GM21529 (cell line): Measurements from ENCODE around the gene MAPKAP1.

Experiments used
- ATAC-seq: cut with Tn5 transposase; IDR thresholded peaks from one replicate; pipeline ENCODE4 v1.9.1; 2021; ENCODE audit not compliant: unreplicated experiment

The MAPKAP1 gene

DNA sequence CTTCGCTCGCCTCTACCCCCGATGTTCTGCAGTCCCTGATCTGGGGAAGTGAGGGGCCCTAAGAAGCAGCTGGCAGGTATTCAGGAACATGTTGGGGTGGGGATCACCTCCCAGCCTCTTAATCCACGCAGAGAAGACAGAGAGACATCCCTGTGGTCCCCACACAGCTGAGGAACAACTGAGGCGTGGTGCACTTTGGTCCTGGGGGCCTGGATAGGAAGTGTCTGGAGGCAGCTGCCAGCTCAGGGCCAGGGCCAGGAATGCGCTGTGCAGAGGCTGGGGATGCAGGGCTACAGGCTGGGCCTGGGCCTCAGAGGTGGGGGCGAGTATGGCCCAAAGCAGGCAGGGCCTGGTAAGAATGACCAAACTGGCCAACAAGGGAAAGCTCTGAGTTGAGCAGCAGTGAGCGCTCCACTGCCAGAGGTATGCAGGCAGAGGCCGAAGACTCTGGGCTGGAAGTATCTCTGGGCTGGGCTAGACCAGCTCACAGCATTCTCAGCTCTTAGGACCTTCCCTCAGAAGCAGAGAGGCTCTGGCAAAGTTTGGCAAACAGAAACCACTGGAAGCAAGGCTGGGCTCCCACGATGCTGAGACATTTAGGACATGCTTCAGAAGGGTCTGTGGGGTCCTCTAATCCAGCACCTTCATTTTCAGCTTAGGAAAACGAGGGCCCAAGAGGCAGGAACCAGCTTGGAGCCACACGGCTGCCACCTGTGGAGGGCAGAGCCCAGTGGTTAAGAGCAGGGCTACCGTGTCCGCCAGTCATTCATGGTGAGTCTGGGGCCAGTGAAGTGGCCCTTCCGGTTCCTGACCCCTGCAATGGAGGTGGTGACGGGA, 271.0 kb downstream of the MAPKAP1 start:
- ATAC-seq, result no peak

DNA sequence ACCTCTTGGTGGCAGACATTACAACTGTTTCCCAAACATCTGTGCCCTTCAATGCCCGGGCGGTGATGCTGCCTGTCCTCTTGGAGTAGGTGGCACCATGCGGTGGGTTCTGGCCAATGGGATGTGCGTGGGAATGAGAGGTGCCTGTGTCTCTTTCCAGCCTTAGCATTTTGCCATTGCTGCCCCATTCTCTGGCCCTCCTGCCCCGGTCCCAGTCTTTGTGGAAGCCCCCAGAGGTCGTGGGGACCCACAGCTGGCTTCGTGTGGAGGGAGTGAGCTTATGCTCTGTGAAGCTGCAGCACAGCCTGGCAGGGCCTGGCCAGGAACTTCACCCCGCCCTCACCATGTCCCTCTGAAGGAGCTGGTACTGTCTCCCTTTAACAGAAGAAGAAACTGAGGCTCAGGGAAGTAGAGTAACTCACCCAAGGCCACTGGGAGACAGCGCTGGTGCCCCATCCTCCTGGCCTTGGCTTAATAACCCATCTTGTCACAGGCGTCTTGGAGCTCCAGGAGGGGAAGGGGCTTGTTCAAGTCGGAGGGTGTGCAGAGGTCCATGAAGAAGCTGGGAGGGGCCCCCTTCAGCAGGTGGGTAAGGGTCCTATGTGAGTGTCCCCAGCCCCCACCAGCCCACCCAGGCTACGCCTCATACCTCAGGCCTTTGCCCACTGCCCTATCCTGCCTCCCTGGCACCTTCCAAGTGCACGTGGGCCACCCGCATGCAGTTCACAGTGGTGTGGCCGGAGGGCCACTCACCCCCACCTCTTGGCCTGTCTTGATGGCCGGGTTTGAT, 271.8 kb downstream of the MAPKAP1 start:
- ATAC-seq, result no peak

DNA sequence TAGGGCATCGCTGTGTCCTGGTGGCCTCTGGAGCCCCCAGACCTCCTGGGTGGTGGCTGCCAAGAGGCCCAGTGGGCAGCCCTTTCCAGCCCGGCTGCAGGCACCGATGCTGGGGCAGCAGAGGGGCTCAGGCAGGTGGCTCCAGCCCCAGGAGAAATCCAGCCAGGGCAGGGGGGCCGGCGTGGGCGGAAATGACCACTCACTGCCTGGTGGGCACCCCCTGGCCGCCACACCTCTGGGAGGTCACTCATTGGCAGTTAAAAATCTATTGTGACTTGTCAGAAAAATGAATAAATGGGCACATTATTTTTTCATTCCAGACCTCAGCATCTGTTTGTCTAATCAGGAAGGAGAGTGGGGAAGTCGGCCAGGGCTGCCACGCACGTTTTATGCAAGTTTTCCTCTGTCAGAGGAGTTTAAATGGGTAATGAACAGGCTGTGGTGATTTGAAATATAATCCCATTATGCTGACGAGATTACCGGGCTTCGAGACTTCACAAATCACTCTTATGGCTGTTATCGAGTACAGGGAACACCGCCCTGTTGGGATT, 273.5 kb downstream of the MAPKAP1 start:
- no peak for ATAC-seq

DNA sequence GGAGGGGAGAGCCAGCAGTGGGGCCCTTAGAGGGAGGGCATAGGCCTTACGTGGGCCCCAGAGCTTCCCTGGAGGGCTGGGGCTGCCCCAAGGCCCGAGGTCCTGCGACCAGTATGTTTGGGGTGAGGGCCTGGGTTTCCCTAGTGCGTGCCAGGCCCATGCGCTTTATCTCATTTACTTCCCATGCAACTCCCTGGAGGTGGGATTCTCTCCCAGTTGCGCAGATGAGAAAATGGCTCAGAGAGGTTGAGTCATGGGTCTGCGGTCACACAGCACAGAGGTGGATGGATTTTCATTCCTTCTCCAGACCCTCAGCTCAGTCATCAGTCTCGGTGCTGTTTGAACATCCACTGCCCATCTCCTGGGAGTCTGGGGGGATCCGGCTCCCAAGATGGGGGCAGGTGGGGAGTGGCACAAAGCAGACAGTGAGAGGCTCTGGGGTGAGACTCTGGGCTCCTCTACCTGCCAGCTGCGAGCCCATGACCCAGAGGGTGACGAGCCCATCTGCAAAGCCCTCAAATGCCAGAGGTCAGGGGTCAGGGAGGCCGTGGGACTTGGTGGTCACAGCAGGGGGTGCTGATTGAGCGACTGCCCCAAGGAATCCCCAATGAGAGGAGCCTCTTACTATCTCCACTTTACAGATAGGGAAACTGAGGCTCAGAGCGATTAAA, 274.2 kb downstream of the MAPKAP1 start:
- ATAC-seq, result no peak

DNA sequence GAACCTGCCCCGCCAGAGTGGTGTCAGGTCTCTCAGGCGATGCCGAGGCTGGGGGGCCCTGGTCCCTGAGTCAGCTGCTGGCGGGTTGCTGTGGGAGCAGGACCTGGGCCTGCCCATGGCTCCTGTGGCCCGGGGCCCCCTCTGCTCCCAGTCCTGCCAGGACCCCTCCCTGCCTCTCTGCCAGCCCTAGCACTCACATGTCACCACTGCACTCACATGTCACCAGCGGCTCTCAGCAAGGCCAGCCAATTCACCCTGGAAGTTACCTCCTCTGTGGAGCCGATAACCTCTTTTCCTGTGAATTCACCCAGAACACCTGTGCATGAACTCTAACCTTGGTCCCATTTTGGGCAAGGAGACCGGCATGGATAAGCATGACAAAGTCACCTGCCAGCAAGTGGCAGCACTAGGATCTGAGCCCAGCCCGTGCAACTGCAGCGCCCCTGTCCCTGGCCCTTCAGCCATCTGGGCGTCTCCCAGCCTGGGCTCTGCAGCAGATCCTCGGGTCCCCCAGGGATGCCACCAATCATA, 275.2 kb downstream of the MAPKAP1 start:
- ATAC-seq, result no peak

DNA sequence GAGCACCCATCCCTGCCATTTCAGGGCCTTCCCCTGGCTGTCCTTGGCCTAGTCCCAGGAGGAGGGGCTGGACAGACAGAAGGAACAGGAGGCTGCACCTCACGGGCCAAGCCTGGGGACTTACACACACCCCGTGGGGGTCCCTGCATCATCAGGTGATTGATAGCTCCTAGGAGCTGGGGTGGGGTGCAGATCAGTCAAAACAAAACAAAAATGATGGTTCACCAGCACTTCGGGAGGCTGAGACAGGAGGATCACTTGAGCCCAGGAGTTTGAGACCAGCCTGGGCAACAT, 276.0 kb downstream of the MAPKAP1 start:
- ATAC-seq, result no peak

DNA sequence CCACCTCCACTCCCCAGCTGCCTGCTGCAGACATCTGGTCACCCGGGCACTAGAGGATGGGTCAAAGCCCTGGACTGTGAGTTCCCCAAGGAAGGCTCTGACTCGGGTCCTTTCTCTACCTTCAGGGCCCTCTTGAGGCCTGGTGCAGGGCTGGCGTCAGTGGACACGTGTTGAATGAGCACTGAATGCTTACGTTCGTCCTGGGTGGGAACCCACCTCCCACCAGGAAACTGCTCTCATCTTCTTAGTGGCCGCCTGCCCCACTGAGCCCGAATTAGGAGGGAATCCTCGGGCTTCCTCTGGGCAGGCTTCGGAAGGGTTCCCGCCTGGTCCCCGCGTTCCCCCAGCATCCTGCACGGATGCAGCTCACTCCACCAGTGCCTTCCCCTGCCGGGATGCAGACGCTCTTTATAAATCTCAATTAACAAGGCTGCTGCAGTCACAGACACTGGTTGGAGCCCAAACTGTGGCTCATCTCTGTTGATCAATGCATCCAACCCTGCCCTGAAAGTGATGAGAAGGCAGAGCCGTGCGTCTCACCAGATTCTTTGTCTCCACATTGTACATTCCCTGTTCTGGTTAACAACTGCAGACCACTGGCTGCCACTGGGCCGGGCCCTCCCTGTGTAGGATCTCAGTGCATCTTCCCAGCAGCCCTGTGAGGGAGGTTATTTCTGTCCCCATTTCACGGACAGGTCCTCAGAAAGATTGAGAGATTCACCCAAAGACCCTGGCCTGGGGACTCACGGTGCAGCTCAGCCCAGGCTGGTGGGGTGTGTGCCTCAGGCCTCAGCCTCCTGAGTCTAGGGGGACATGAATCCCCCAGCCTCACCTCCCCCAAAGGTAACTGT, 276.6 kb downstream of the MAPKAP1 start:
- no peak for ATAC-seq

DNA sequence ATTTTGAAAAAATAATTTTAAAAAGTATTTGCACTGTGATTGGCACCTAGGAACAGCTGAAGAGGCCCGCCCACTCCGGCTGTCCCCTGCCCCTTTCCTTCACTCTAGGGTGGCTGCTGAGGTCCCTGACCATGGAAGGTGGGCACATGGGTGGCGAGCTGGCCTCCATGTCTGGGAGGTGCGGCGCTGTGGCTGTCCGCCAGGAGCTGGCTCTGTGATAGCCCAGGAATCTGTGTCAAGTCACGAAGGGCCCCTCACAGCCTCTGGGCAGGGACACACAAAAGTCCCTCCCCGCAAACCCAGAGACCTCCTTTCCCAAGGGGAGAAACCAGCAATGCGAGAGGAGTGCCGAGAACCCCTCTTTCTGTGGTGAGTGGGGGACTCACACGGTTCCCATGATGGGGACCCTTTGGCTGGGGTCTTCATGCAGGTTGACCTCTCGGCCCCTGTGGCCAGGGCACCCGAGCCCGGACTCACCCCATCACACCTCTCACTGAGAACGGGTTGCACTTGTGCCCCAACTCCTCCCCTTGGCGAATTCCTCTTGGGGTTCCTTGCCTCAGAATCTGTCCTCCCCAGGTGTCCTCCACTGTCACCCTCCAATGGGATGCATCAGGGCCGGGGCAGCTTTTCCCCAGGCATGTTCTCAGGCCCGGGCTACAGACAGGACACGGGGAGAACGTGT, 277.4 kb downstream of the MAPKAP1 start:
- no peak for ATAC-seq

DNA sequence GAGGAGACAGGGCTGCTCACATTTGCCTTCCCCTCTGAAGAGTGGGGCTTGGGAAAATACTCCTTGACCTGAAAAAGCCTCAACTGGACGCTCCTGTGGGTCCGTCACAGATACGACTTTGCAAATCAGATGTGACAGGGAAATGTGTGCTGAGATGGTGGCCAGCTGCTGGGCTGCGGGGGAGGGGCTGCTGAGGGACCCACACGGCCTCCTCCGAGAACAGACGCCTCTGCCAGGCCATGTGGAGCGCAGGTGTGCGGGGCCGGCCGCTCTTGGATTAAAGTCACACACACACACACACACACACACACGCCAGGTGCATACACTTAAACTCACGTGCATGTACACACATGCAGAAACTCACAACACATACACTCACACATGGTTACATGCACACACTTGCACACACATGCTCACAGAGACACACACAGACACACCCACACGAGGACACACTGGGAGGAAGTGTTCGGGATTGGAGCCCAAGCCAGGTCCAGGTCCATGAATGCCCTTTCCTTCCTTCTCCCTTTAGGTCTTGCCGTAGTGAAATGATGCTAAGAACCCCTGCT, 278.0 kb downstream of the MAPKAP1 start:
- no peak for ATAC-seq

DNA sequence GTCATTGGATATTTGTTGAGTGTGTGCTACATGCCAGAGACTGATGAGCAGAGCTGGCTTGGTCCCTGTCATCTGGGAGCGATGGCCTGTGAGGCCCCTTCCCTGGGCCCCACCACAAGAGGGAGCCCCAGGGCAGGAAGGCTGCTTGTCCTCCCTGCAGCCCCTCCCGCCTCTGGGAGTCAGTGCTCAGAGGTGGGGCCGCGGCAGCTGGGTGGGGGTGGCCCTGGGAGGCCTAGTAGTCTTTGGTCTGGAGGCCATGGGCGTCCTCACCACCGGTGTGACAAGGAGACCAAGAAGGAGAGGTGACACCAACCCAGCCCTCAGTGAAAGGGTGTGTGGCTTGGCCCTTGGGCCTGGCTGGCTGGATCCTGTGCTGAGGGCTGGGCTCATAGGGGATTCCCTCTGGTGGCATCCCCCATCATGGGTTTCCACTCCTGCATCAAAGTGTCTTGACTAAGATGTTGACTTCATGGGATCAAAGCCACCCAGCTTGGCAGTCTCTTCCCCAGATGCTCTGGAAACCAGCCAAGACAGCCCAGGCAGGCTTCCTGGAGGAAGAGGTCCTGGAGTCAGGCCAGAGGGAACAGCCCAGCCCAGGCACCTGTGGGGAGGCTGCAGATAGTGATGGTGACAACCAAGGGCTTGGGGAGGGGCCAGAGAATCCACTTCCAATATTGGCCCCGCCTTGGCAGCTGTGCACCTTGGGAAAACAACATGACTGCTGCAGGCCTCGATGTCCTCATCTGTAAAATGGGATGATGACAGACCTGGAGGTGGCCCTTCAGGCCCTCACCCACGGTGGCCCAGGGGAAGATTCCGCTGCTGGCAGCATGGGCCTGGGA, 278.7 kb downstream of the MAPKAP1 start:
- ATAC-seq, result no peak

DNA sequence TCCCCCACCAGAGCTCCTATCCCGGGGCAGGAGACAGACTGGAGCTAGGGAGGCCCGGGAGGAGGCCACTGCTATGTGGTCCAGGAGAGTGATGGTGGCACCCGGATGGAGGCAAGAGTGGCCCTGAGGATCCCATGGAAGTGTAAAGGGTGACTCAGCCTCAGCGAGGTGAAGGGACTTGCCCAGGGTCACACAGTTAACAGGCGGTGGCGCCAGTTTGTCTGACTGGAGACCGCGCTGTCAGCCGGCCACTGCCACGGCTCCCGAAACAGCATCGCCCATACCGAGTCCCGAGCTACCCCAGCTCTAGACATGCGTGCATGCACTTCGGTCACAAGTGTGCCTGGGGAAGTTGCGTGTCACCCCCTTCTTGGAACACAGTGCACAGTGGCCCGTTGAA, 279.5 kb downstream of the MAPKAP1 start:
- no peak for ATAC-seq

DNA sequence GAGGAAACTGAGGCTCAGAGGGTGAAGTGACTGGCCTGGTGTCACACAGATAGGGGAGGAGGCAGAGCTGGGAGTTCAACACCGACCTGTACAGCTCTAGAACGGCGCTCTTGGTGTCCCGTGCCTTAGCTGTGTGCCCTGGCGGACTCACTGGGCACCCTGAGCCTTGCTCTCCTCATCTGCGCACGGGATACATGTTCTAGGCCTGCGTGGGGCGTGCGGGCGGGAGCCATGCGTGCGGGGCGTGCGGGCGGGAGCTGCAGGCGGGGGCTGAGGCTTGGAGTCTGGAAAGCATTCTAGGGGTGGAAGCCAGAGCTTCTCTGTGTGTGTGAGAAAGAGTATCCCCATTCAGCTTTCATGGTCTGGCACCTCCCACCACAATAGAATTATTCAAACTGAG, 280.1 kb downstream of the MAPKAP1 start:
- ATAC-seq, result no peak

DNA sequence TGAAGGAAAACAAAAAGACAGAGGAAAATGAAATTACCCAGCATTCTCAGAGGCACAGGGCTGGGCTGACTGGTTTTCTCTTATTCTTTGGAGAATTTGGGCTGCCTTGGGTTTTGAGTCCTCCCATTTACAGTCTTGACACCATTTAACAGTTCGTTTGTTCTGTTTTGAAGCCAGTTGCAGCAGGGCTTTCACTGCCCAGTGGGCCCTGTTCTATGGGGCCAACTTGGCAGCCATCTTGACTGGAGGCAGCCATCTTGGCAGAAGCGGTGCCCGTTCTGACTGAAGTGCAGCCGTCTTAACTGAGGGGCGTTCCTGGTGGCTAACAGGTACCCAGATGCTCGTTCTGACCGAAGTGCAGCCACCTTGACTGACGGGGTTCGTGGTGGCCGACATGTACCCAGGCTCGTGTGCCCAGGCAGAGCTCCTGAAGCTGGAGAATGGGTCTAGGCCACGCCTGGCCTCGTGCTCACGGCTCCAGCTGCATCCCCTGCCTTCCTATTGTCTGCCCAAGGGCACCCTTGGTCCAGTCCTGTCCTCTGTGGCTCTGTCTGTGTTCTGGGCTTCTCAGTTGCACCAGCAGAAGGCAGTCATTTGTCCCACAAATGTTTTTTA, 281.0 kb downstream of the MAPKAP1 start:
- no peak for ATAC-seq

DNA sequence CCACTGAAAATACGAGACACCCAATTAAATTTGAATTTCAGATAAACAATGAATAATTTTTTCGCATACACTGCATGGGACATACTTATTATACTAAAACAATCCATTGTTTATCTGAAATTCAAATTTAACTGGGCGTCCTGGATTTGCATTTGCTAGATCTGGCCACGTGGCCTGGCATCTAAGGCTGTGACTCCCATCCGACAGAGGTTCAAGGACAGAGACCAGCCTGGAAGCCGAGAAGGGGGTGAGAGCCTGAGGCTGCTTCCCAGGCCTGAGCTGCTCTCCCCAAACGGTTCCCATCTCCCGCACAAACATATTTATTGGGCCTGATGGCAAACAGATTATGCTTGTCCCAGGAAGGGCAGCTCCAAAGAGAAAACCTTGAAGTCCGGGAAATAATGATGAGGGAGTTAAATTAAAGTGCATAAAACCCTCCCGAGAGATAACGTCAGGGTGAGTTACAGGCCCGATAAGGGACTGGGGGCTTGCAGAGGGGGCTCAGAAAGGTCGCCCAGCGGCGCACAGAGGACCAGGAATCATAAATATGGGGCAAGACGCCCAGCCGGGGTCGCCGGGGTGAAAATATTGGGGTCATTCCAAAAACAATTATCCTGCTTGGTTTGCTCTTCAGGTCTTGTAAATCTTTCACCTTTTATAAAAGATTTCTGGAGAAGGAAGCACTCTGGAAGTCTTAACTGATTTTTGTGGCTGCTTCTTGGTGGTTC, 281.7 kb downstream of the MAPKAP1 start:
- ATAC-seq, result no peak

DNA sequence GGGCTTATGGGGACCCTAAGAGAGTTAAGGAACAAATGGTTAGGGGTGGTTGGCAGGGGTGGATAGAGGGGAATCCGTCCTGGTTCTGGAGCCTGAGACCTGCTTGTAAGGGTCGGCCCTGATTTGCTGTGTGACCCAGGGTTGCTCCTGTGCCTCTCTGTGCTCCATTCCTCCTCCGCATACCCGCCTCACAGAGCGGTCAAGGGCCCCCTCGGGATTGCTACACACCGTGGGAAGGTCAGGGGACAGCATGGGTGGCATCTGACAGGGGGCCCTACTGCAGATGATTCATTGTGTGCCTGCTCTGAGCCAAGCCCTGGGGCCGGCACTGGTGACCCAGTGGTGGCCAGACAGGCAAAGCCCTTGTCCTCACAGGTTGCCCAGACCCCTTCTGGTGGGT, 283.0 kb downstream of the MAPKAP1 start:
- no peak for ATAC-seq

DNA sequence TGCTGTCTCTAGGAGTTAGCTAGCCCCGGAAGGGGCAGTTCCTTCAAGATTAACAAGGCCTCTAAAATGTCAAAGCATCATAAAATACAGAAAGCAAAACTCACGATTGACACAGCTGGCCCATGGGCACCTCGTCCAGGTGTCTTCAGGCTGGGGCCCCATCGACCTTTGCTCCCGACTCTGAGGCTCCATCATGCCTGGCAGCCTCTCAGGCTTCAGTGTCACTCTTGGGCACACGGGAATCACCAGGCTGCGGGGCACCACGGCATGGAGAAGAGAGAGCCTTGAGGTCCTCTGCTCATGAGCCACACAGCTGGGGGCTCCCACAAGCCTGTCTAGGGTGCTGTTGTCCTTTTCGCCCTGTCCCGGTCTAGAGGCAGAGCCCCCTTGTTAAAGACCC, 284.2 kb downstream of the MAPKAP1 start:
- no peak for ATAC-seq

DNA sequence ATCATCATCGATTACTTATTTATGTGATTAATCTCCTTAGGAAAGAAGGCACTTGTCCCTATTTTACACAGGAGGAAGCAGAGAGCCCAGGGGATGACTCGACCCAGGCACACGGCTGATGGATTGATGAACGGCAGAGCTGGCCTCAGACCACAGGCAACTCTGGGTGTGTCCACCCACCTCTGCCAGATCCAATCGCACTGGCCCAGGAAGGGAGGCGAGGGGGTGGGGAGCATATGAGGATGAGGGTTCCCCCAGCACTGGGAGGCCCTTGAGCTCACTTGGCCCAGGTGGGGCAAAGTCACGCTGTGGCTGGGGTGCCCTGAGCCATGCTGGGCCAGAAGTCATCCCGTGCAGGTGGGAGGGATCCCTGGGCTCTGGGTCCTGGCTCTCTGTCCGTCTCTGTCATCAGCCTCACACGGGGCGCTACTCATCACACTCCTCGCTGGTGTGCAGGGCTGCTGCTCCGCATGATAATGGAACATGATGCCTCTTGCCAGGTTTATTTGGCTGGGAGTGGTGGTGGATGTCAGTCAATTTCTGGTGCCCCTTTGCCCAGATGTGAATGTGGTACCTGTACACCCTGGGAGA, 285.3 kb downstream of the MAPKAP1 start:
- ATAC-seq, result no peak
